Keratinocyte (primary cell): Measurements from ENCODE around the gene GGA1. TPM values are rescaled to one million over a fixed set of nuclear protein-coding genes. Genes with fewer than 3 reads are reported as not detected.

Source experiments
- DNase-seq: peaks from one replicate; pipeline ENCODE4 v3.0.0-alpha.2; 2011; ENCODE audit warnings: low read depth, missing footprints, low spot score
- FAIRE-seq: peaks from 2 replicates; lab custom pipeline; 2011; peaks lifted over from hg19 to GRCh38; lab: Jason Lieb, UNC
- H2AFZ ChIP-seq: 2 replicates; pipeline ENCODE4 v1.6.0; 2012; ENCODE audit warnings: low read length, control low read depth, inconsistent platforms; ENCODE audit not compliant: control insufficient read depth
- H3K27ac ChIP-seq: 2 replicates; pipeline ENCODE4 v1.5.1; 2011; ENCODE audit warnings: low read length; ENCODE audit not compliant: control insufficient read depth, insufficient read depth
- H3K27me3 ChIP-seq: 3 replicates; pipeline ENCODE4 v1.6.0; 2011; ENCODE audit warnings: low read length; ENCODE audit not compliant: control insufficient read depth, insufficient read depth; ENCODE audit errors: extremely low read depth
- H3K36me3 ChIP-seq, 2 experiments: 2 replicates in 1 of 2; 3 replicates in 1 of 2; pipeline ENCODE4 v1.5.1; 2011; ENCODE audit warnings: low read length in 2 of 2, mild to moderate bottlenecking in 1 of 2; ENCODE audit not compliant: control insufficient read depth in 2 of 2, insufficient read depth in 2 of 2; ENCODE audit errors: extremely low read depth in 1 of 2
- H3K4me1 ChIP-seq: 3 replicates; pipeline ENCODE4 v1.5.1; 2011; ENCODE audit warnings: low read length; ENCODE audit not compliant: control insufficient read depth, insufficient read depth; ENCODE audit errors: extremely low read depth
- H3K4me2 ChIP-seq: 3 replicates; pipeline ENCODE4 v1.6.0; 2011; ENCODE audit warnings: low read depth, low read length; ENCODE audit not compliant: control insufficient read depth, insufficient read depth; ENCODE audit errors: extremely low read depth
- H3K4me3 ChIP-seq, 3 experiments: fragments of 200-600 bp in 1 of 3; sonication (generic) in 1 of 3; 2 replicates in 2 of 3; 3 replicates in 1 of 3; pipeline ENCODE4 v1.5.1; 2011 to 2016; ENCODE audit warnings: low read length in 3 of 3, mild to moderate bottlenecking in 3 of 3, control low read depth in 2 of 3, inconsistent platforms in 1 of 3, low read depth in 1 of 3, mixed read lengths in 1 of 3, mixed run types in 1 of 3, moderate library complexity in 1 of 3; ENCODE audit not compliant: control insufficient read depth in 2 of 3, insufficient read depth in 2 of 3; ENCODE audit errors: extremely low read depth in 1 of 3
- H3K79me2 ChIP-seq: 2 replicates; pipeline ENCODE4 v1.6.0; 2012; ENCODE audit warnings: low read length; ENCODE audit not compliant: control insufficient read depth, insufficient read depth
- H3K9ac ChIP-seq: 3 replicates; pipeline ENCODE4 v1.6.0; 2011; ENCODE audit warnings: low read length; ENCODE audit not compliant: control insufficient read depth, insufficient read depth; ENCODE audit errors: extremely low read depth
- H3K9me1 ChIP-seq: 3 replicates; pipeline ENCODE4 v1.6.0; 2011; ENCODE audit warnings: low read length; ENCODE audit not compliant: control insufficient read depth, insufficient read depth; ENCODE audit errors: extremely low read depth
- H3K9me3 ChIP-seq: 2 replicates; pipeline ENCODE4 v1.5.1; 2012; ENCODE audit warnings: low read depth, low read length; ENCODE audit not compliant: control insufficient read depth
- H4K20me1 ChIP-seq: 3 replicates; pipeline ENCODE4 v1.6.0; 2011; ENCODE audit warnings: low read length; ENCODE audit not compliant: control insufficient read depth, insufficient read depth; ENCODE audit errors: extremely low read depth
- CTCF ChIP-seq, 3 experiments: IDR thresholded peaks in 1 of 3; conservative IDR thresholded peaks in 1 of 3; optimal IDR thresholded peaks in 1 of 3; 2 replicates in 2 of 3; 3 replicates in 1 of 3; pipeline versions ENCODE3 to v1.5.1; 2011; ENCODE audit warnings: low read length in 3 of 3, mild to moderate bottlenecking in 3 of 3, moderate library complexity in 2 of 3, control low read depth in 1 of 3, inconsistent platforms in 1 of 3; ENCODE audit not compliant: insufficient read depth in 2 of 3; ENCODE audit errors: extremely low read depth in 1 of 3
- EZH2 ChIP-seq: IDR thresholded peaks from one replicate; pipeline ENCODE4 v1.6.1; 2012; ENCODE audit warnings: inconsistent platforms, mild to moderate bottlenecking, low read length, moderate library complexity
- dilution Hi-C: fragments of 300-500 bp; cut with MboI; formaldehyde crosslinking; loops from one replicate; pipeline ENCODE4 v1.7.0; 2020; ENCODE audit warnings: low sequenced_read_pairs; ENCODE audit not compliant: extremely low pct_ligation_motif_present
- polyA plus RNA-seq, 5 experiments: library from polyadenylated mRNA; depleted of rRNA in 3 of 5; stranded (reverse) in 3 of 5; stranded (forward) in 1 of 5; unstranded in 1 of 5; fragments of >200 nt; gene quantifications; 1 replicate in 1 of 5; 2 replicates in 3 of 5; 3 replicates in 1 of 5; pipeline versions ENCODE4 v1.2.1 to v1.2.3, GENCODE V29; 2011 to 2012; ENCODE audit warnings: missing spikeins in 2 of 5, low read depth in 1 of 5, low replicate concordance in 1 of 5

Gene GGA1
- polyA plus RNA-seq, 1 donor (not counting 4 experiments of a cell fraction or from before 2014, with no cell fraction given): 29.2 TPM

- no peaks in the 10 kb centered on the region for H3K9me3 ChIP-seq
- TF ChIP-seq CTCF (optimal IDR thresholded peaks at IDR 0.05 in 1 of 3, IDR thresholded peaks at IDR 0.05 in 1 of 3, conservative IDR thresholded peaks at IDR 0.05 in 1 of 3; ENCODE audit: extremely low read depth in 1 of 3, insufficient read depth in 2 of 3, low read length in 3 of 3) (no peak), EZH2 (no peak)
- H3K4me3 ChIP-seq: no peak overlapping the region
- no peaks in the 10 kb centered on the region for H3K79me2 ChIP-seq
- dilution Hi-C loops: no loop called here
- H3K9me1 ChIP-seq: no peaks in the 10 kb centered on the region
- no peak overlapping the region for H3K27ac ChIP-seq
- H3K27me3 ChIP-seq: no peaks in the 10 kb centered on the region
- no peak overlapping the region for H3K9ac ChIP-seq
- no peaks in the 10 kb centered on the region for H4K20me1 ChIP-seq
- no peak for FAIRE-seq
- H3K36me3 ChIP-seq: peaks cover 14 to 18% of the 10 kb centered on the region in 2 experiments
- peaks cover 7% of the 10 kb centered on the region for H3K4me1 ChIP-seq
- no peak for DNase-seq
- no peak overlapping the region for H2AFZ ChIP-seq
- H3K4me2 ChIP-seq: no peak overlapping the region
These were observed 23.8 kb downstream of the GGA1 start for GRCh38 chr22:37632174-37633088.

- dilution Hi-C loops: no loop called here
- Histone ChIP-seq H3K4me1 (peaks cover 11% of the 10 kb centered on the region), H3K4me2 (no peak overlapping the region), H3K9me1 (no peaks in the 10 kb centered on the region), H3K27me3 (no peaks in the 10 kb centered on the region), H3K9me3 (no peaks in the 10 kb centered on the region), H3K36me3 (peaks cover 14 to 18% of the 10 kb centered on the region in 2 experiments), H3K9ac (no peak overlapping the region), H3K4me3 (no peak overlapping the region), H3K79me2 (no peaks in the 10 kb centered on the region), H2AFZ (no peak overlapping the region), H4K20me1 (no peaks in the 10 kb centered on the region), H3K27ac (no peak overlapping the region)
- FAIRE-seq (no peak), DNase-seq (no peak)
- TF ChIP-seq EZH2 (no peak), CTCF (optimal IDR thresholded peaks at IDR 0.05 in 1 of 3, IDR thresholded peaks at IDR 0.05 in 1 of 3, conservative IDR thresholded peaks at IDR 0.05 in 1 of 3; ENCODE audit: extremely low read depth in 1 of 3, insufficient read depth in 2 of 3, low read length in 3 of 3) (no peak)
These were observed 24.5 kb downstream of the GGA1 start for GRCh38 chr22:37633089-37633624.
